ENCODE data around the gene FERMT2.
"Not testable (repeated sequence)": the region's sequence is repeated elsewhere in the genome, so short reads cannot be mapped to it uniquely, and the experiment has no call there.

The FERMT2 gene

GRCh38 chr14:52868911-52869618 is 81.8 kb downstream of the FERMT2 start:
- DNase-seq (ENCODE audit: low read depth, low spot score) = no peak

GRCh38 chr14:52864893-52865292 is 86.0 kb downstream of the FERMT2 start:
- DNase-seq (ENCODE audit: low read depth, low spot score) = not testable (repeated sequence)

GRCh38 chr14:52863334-52863700 is 87.5 kb downstream of the FERMT2 start:
- no peak for DNase-seq (ENCODE audit: low read depth, low spot score)

DNA sequence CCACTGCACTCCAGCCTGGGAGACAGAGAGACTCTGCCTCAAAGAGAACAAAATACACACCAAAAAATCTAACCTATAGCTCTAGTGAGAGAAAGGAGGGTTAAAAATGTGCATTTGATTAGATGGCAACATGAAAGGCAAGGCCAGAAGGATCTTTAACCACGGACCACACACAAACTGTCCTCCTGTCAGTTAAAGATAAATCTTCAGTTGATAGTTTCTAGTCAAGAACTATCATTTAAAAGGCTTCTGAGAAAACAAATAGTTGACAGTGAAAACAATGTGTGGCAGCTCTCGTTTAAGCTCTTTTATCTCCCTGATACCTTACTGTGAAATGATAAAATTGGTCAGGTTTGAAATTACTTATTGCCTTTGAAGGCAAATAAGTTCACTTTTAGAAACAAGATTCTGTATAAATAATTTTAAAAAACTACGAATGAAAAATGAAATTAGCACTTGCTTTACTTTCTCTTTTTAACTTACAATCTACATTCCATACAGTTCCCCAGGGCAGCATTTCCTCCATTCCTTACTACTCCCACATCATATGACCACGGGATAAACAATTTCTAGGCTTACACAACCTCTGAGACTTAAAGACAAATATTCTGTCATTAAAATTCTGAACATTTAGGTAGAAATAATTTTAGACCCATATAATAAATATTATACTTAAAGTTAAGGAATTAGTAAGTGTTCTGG is 88.1 kb downstream of the FERMT2 start:
- peak; percentile 40 for DNase-seq (ENCODE audit: low read depth, low spot score)

GRCh38 chr14:52861403-52861802 is 89.4 kb downstream of the FERMT2 start:
- DNase-seq (ENCODE audit: low read depth, low spot score) = no peak

GRCh38 chr14:52860910-52861309 is 89.9 kb downstream of the FERMT2 start:
- no peak for DNase-seq (ENCODE audit: low read depth, low spot score)

- no peak for DNase-seq (ENCODE audit: low read depth, low spot score)
Measured at GRCh38 chr14:52860209-52860608, 90.6 kb downstream of the FERMT2 start.

GRCh38 chr14:52856139-52856538 is 94.7 kb downstream of the FERMT2 start:
- no peak for DNase-seq (ENCODE audit: low read depth, low spot score)

- no peak for DNase-seq (ENCODE audit: low read depth, low spot score)
Measured at GRCh38 chr14:52853522-52853854, 97.4 kb downstream of the FERMT2 start.

DNA sequence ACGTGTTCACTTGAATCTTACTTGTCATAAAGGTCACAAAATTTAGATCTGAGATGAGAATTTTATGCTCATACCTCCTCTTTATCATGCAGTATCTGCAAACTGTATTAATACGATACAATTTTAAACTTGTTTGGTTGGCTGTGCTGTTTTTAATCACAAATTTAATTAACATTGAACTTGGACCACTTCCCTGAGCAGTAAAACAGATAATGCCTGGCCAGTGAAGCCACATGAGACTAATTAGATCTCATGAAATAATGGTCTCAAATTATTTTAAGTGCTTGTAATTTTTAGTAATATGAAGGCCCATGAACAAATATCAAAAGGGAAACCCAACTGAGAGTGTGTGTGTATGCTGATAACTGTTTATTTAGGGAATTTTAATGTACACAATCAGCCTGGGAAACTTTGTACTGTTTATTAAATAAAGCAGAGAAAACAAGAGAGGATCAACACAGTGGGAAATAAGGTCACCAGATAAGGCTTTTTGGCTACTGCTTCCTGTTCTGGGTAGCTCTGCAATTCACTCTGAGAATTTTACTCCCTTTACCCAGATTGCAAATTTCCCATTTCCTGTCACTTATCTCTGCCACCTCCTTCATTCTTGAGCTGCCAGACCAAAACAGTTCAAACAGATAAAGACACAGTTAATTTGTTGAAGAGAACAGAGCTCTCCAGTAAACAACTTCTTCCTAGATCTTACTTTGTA is 97.9 kb downstream of the FERMT2 start:
- no peak for DNase-seq (ENCODE audit: low read depth, low spot score)

DNA sequence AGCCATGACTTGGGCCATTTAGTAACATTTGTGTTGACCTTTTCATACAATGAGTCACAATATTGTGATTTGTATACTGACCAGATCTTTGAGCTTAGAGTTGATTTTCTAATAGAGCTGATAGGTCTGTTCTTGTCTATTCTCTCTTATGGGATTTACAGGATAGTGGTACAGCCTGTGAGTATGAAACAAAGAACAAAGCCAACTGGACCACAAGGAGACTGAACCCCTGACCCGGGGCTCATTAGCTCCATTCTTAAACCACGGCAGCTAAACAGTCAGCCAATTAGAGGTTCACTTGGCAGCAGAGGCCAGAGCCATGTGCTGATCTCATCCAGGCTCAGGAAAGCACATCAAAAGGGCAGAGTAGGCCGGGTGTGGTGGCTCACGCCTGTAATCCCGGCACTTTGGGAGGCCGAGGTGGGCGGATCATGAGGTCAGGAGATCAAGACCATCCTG is 100.4 kb downstream of the FERMT2 start:
- DNase-seq (ENCODE audit: low read depth, low spot score) = no peak

- DNase-seq (ENCODE audit: low read depth, low spot score) = peak; percentile 64
Measured at GRCh38 chr14:52848626-52849025, 102.2 kb downstream of the FERMT2 start.

DNA sequence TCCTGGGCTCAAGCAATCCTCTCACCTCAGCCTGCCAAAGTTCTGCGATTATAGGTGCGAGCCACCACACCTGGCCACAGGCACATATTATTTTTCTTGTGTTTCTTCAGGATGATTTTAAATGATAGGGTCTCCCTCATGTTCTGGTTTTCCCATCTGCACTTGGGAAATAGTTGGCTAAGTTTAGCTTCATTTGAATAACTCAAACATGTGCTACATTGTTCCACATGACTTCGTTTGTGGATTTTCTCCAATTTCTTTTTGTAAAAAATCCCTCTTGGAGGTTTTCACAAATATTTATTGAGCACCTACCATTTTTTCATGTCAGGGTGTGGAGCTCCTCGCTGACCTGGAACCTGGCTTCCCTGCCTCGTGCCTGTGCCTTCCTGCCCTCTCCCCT is 104.3 kb downstream of the FERMT2 start:
- DNase-seq (ENCODE audit: low read depth, low spot score) = no peak

GRCh38 chr14:52845081-52845480 is 105.8 kb downstream of the FERMT2 start:
- DNase-seq (ENCODE audit: low read depth, low spot score) = no peak

GRCh38 chr14:52844262-52845060 is 106.4 kb downstream of the FERMT2 start:
- DNase-seq (ENCODE audit: low read depth, low spot score) = no peak

- no peak for DNase-seq (ENCODE audit: low read depth, low spot score)
Measured at GRCh38 chr14:52840877-52841276, 110.0 kb downstream of the FERMT2 start.

DNA sequence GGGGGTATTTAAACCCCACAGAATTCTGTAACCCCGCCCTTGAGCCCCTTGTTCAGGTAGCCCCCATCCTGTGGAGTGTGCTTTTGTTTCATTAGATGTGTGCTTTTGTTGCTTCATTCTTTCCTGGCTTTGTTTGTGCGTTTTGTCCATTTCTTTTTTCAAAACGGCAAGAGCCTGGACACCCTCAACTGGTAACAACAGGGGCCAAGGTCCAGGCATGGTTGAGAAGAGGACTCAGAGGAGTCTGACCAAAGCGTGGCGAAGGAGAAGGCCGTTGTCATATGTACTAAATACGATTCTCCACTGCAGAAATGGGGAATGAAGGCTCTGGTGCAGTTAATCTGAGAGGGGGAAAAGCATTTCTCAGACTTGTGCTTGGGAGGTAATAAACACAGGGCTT is 113.4 kb downstream of the FERMT2 start:
- DNase-seq (ENCODE audit: low read depth, low spot score) = no peak

- no peak for DNase-seq (ENCODE audit: low read depth, low spot score)
Measured at GRCh38 chr14:52836063-52836462, 114.8 kb downstream of the FERMT2 start.

- DNase-seq (ENCODE audit: low read depth, low spot score) = no peak
Measured at GRCh38 chr14:52835122-52835903, 115.5 kb downstream of the FERMT2 start.

- DNase-seq (ENCODE audit: low read depth, low spot score) = peak; percentile 61
Measured at GRCh38 chr14:52834440-52834842, 116.4 kb downstream of the FERMT2 start.

GRCh38 chr14:52833891-52834290 is 117.0 kb downstream of the FERMT2 start:
- no peak for DNase-seq (ENCODE audit: low read depth, low spot score)

Measured in smooth muscle cell of the brain vasculature (primary cell).